Liver (tissue), 9 donors: Measurements from ENCODE around the gene MRC2. TPM values are rescaled to one million over a fixed set of nuclear protein-coding genes. Genes with fewer than 3 reads are reported as not detected.
"Not testable (repeated sequence)": the region's sequence is repeated elsewhere in the genome, so short reads cannot be mapped to it uniquely, and the experiment has no call there.

Experiments used
- DNase-seq: peaks from one replicate; pipeline ENCODE4 v3.0.0-alpha.2; 2017; ENCODE audit warnings: low spot score
- H3K27ac ChIP-seq, 2 donors: one replicate each; pipeline ENCODE4 v1.7.0; 2013; ENCODE audit warnings: inconsistent platforms in 2 of 2, low read length in 2 of 2, control low read depth in 1 of 2, low read depth in 1 of 2, mild to moderate bottlenecking in 1 of 2
- H3K27me3 ChIP-seq, 4 donors: one replicate each; pipeline versions ENCODE4 v1.6.1 to v1.7.0; 2013; ENCODE audit warnings: low read length in 3 of 4, inconsistent platforms in 1 of 4, mild to moderate bottlenecking in 1 of 4, moderate library complexity in 1 of 4; ENCODE audit not compliant: control insufficient read depth in 4 of 4, insufficient read depth in 4 of 4
- H3K36me3 ChIP-seq, 4 donors: one replicate each; pipeline versions ENCODE4 v1.6.1 to v1.7.0; 2013; ENCODE audit warnings: low read length in 3 of 4, mild to moderate bottlenecking in 3 of 4, low read depth in 1 of 4, moderate library complexity in 1 of 4; ENCODE audit not compliant: control insufficient read depth in 4 of 4, insufficient read depth in 3 of 4
- H3K4me1 ChIP-seq, 4 donors: one replicate each; pipeline versions ENCODE4 v1.6.1 to v1.7.0; 2013; ENCODE audit warnings: low read length in 3 of 4, mild to moderate bottlenecking in 3 of 4, moderate library complexity in 1 of 4; ENCODE audit not compliant: control insufficient read depth in 4 of 4, insufficient read depth in 4 of 4
- H3K4me3 ChIP-seq, 3 donors: one replicate each; pipeline versions ENCODE4 v1.6.1 to v1.7.0; 2013; ENCODE audit warnings: low read length in 3 of 3, control low read depth in 1 of 3, low read depth in 1 of 3, mild to moderate bottlenecking in 1 of 3
- H3K9ac ChIP-seq, 2 donors: one replicate each; pipeline ENCODE4 v1.7.0; 2013; ENCODE audit warnings: low read length in 2 of 2, mild to moderate bottlenecking in 2 of 2, moderate library complexity in 2 of 2, control low read depth in 1 of 2, low read depth in 1 of 2
- H3K9me3 ChIP-seq, 4 donors: one replicate each; pipeline versions ENCODE4 v1.6.1 to v1.7.0; 2013; ENCODE audit warnings: low read length in 3 of 4; ENCODE audit not compliant: control insufficient read depth in 4 of 4
- EGR1 ChIP-seq, 2 donors: IDR thresholded peaks; 2 replicates each; pipeline ENCODE4 v1.6.1; 2016 to 2018; ENCODE audit warnings: antibody characterized with exemption in 2 of 2, low read depth in 2 of 2
- FOXA1 ChIP-seq: IDR thresholded peaks from 2 replicates; pipeline ENCODE4 v1.6.1; 2016; ENCODE audit warnings: antibody characterized with exemption
- FOXA2 ChIP-seq: IDR thresholded peaks from 2 replicates; pipeline ENCODE4 v1.6.1; 2016; ENCODE audit warnings: antibody characterized with exemption
- GABPA ChIP-seq, 2 donors: IDR thresholded peaks in 1 of 2; conservative IDR thresholded peaks in 1 of 2; 2 replicates each; pipeline ENCODE4 v1.6.1; 2016; ENCODE audit warnings: antibody characterized with exemption in 2 of 2, mild to moderate bottlenecking in 1 of 2, moderate library complexity in 1 of 2
- HNF4A ChIP-seq, 2 donors: conservative IDR thresholded peaks; 2 replicates each; pipeline ENCODE4 v1.6.1; 2016; ENCODE audit warnings: antibody characterized with exemption in 2 of 2, mild to moderate bottlenecking in 2 of 2
- HNF4G ChIP-seq: IDR thresholded peaks from 2 replicates; pipeline ENCODE4 v1.6.1; 2016; ENCODE audit warnings: antibody characterized with exemption
- JUND ChIP-seq, 2 donors: IDR thresholded peaks; 2 replicates each; pipeline ENCODE4 v1.6.1; 2016; ENCODE audit warnings: antibody characterized with exemption in 2 of 2
- RAD21 ChIP-seq, 2 donors: IDR thresholded peaks; 2 replicates each; pipeline ENCODE4 v1.6.1; 2016; ENCODE audit warnings: antibody characterized with exemption in 2 of 2, mild to moderate bottlenecking in 2 of 2
- RXRA ChIP-seq, 2 donors: IDR thresholded peaks; 2 replicates each; pipeline ENCODE4 v1.6.1; 2017 to 2018; ENCODE audit warnings: antibody characterized with exemption in 2 of 2, mild to moderate bottlenecking in 1 of 2
- SP1 ChIP-seq: IDR thresholded peaks from 2 replicates; pipeline ENCODE4 v1.6.1; 2018; ENCODE audit warnings: antibody characterized with exemption, mild to moderate bottlenecking
- TAF1 ChIP-seq: conservative IDR thresholded peaks from 2 replicates; pipeline ENCODE4 v1.6.1; 2016; ENCODE audit warnings: antibody characterized with exemption, mild to moderate bottlenecking
- YY1 ChIP-seq: IDR thresholded peaks from 2 replicates; pipeline ENCODE4 v1.6.1; 2016; ENCODE audit warnings: antibody characterized with exemption, mild to moderate bottlenecking
- WGBS: extraction: QIAGEN DNeasy Blood & Tissue Kit; methylation state at CpG from one replicate; pipeline ENCODE4 v1.1.7; 2013; 5-methylcytosine and 5-hydroxymethylcytosine counted together
- polyA plus RNA-seq, 2 donors: library from polyadenylated mRNA; stranded (reverse) in 1 of 2; unstranded in 1 of 2; fragments of 200-250 nt in 1 of 2; fragments of >200 nt in 1 of 2; fragmentation: Nextera tagmentation in 1 of 2; extraction: Ambion mirVana in 1 of 2; gene quantifications; one replicate each; pipeline versions ENCODE4 v1.2.1 to v1.2.3, GENCODE V29; 2013 to 2015
- total RNA-seq, 2 donors: library from RNA; depleted of rRNA; stranded (reverse); fragments of >200 nt; gene quantifications; one replicate each; pipeline ENCODE4 v1.2.3, GENCODE V29; 2014
- TF ChIP-seq, protein P1 (sequence below): IDR thresholded peaks from 2 replicates; pipeline ENCODE4 v1.6.1; 2016; ENCODE audit warnings: antibody characterized with exemption, mild to moderate bottlenecking
- TF ChIP-seq, protein P2 (sequence below): fragments of 150-350 bp; IDR thresholded peaks from 2 replicates; pipeline ENCODE4 v1.5.1; 2017; ENCODE audit warnings: improper control_type of control experiment, low read depth, low read length; ENCODE audit not compliant: missing input control
- TF ChIP-seq, protein P3 (sequence below): IDR thresholded peaks from 2 replicates; pipeline ENCODE4 v1.6.1; 2016; ENCODE audit warnings: antibody characterized with exemption
- TF ChIP-seq, protein P4 (sequence below): IDR thresholded peaks from 2 replicates; pipeline ENCODE4 v1.6.1; 2016; ENCODE audit warnings: antibody characterized with exemption
- donor health status: healthy.
- donor health status: healthy.
- donor health status: healthy.
- donor health status: healthy.
- donor health status: healthy.

The MRC2 gene
- total and polyA plus RNA-seq, 4 donors, result 0.49 to 81.1 (median 2.8) TPM

DNA sequence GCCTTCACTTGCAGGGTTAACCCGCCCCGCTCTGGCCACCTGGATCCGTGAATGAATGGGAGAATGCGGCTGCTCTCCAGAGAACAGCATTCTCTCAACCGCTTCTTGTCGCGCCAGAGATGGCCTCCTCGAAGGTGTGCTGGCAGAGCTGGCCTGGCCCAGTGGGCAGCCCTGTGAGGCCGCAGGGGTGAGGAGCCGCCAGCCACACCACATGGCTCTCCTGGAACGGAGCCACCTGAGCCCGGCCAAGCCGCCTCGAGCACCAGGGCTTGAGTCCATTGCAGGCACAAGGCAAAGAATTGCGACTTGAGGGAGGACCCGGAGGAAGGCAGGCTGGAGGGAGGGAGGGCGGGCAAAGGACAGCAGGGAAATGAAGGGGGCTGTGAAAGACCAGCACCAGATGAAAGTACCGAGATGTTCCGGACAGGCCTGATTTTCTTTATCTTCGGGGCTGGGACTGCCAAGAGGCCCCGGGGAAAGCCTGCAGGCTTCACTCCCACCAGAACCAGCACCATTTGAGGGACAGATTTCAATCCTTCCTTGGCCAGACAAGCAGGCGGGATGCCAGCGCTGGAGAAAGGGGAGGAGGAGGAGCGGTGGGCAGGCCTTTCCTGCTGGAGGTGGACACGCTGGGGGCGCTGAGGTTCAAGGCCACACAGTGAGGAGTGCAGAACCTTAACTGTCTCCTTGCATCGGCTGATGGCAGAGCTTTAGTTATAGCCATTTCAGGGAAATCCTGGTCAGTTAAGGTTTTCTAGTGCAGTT lies 69.4 kb downstream of the MRC2 start:
- H3K9me3 ChIP-seq, result no peaks in the 10 kb centered on the region
- no peak overlapping the region for H3K4me3 ChIP-seq
- DNase-seq, result no peak
- 77% methylated on average over 27 of the region's 27 CpGs for WGBS
- peaks cover 0 to 6% (median 0%) of the 10 kb centered on the region in 4 donors for H3K27me3 ChIP-seq
- TF ChIP-seq RAD21 (IDR thresholded peaks at IDR 0.05), result no peak
- no peak for TF ChIP-seq FOXA2
- TF ChIP-seq, protein P1, sequence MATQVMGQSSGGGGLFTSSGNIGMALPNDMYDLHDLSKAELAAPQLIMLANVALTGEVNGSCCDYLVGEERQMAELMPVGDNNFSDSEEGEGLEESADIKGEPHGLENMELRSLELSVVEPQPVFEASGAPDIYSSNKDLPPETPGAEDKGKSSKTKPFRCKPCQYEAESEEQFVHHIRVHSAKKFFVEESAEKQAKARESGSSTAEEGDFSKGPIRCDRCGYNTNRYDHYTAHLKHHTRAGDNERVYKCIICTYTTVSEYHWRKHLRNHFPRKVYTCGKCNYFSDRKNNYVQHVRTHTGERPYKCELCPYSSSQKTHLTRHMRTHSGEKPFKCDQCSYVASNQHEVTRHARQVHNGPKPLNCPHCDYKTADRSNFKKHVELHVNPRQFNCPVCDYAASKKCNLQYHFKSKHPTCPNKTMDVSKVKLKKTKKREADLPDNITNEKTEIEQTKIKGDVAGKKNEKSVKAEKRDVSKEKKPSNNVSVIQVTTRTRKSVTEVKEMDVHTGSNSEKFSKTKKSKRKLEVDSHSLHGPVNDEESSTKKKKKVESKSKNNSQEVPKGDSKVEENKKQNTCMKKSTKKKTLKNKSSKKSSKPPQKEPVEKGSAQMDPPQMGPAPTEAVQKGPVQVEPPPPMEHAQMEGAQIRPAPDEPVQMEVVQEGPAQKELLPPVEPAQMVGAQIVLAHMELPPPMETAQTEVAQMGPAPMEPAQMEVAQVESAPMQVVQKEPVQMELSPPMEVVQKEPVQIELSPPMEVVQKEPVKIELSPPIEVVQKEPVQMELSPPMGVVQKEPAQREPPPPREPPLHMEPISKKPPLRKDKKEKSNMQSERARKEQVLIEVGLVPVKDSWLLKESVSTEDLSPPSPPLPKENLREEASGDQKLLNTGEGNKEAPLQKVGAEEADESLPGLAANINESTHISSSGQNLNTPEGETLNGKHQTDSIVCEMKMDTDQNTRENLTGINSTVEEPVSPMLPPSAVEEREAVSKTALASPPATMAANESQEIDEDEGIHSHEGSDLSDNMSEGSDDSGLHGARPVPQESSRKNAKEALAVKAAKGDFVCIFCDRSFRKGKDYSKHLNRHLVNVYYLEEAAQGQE, result no peak
- TF ChIP-seq YY1, result no peak
- TF ChIP-seq HNF4G, result no peak
- TF ChIP-seq, protein P2, sequence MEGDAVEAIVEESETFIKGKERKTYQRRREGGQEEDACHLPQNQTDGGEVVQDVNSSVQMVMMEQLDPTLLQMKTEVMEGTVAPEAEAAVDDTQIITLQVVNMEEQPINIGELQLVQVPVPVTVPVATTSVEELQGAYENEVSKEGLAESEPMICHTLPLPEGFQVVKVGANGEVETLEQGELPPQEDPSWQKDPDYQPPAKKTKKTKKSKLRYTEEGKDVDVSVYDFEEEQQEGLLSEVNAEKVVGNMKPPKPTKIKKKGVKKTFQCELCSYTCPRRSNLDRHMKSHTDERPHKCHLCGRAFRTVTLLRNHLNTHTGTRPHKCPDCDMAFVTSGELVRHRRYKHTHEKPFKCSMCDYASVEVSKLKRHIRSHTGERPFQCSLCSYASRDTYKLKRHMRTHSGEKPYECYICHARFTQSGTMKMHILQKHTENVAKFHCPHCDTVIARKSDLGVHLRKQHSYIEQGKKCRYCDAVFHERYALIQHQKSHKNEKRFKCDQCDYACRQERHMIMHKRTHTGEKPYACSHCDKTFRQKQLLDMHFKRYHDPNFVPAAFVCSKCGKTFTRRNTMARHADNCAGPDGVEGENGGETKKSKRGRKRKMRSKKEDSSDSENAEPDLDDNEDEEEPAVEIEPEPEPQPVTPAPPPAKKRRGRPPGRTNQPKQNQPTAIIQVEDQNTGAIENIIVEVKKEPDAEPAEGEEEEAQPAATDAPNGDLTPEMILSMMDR, result no peak
- TF ChIP-seq HNF4A (conservative IDR thresholded peaks at IDR 0.05), result no peak
- TF ChIP-seq RXRA (IDR thresholded peaks at IDR 0.05), result no peak
- TF ChIP-seq, protein P3, sequence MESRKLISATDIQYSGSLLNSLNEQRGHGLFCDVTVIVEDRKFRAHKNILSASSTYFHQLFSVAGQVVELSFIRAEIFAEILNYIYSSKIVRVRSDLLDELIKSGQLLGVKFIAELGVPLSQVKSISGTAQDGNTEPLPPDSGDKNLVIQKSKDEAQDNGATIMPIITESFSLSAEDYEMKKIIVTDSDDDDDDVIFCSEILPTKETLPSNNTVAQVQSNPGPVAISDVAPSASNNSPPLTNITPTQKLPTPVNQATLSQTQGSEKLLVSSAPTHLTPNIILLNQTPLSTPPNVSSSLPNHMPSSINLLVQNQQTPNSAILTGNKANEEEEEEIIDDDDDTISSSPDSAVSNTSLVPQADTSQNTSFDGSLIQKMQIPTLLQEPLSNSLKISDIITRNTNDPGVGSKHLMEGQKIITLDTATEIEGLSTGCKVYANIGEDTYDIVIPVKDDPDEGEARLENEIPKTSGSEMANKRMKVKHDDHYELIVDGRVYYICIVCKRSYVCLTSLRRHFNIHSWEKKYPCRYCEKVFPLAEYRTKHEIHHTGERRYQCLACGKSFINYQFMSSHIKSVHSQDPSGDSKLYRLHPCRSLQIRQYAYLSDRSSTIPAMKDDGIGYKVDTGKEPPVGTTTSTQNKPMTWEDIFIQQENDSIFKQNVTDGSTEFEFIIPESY, result no peak
- no peak for TF ChIP-seq GABPA (IDR thresholded peaks at IDR 0.05 in 1 of 2, conservative IDR thresholded peaks at IDR 0.05 in 1 of 2)
- TF ChIP-seq EGR1 (IDR thresholded peaks at IDR 0.05; ENCODE audit: low read depth in 2 of 2), result no peak
- TF ChIP-seq TAF1, result no peak
- TF ChIP-seq, protein P4, sequence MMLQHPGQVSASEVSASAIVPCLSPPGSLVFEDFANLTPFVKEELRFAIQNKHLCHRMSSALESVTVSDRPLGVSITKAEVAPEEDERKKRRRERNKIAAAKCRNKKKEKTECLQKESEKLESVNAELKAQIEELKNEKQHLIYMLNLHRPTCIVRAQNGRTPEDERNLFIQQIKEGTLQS, result no peak
- no peak for TF ChIP-seq SP1
- no peak for TF ChIP-seq FOXA1
- TF ChIP-seq JUND (IDR thresholded peaks at IDR 0.05), result no peak
- H3K4me1 ChIP-seq, result peaks cover 0 to 1% (median 0%) of the 10 kb centered on the region in 4 donors
- H3K36me3 ChIP-seq, result no peaks in the 10 kb centered on the region
- H3K27ac ChIP-seq, result no peak overlapping the region
- no peak overlapping the region for H3K9ac ChIP-seq

DNA sequence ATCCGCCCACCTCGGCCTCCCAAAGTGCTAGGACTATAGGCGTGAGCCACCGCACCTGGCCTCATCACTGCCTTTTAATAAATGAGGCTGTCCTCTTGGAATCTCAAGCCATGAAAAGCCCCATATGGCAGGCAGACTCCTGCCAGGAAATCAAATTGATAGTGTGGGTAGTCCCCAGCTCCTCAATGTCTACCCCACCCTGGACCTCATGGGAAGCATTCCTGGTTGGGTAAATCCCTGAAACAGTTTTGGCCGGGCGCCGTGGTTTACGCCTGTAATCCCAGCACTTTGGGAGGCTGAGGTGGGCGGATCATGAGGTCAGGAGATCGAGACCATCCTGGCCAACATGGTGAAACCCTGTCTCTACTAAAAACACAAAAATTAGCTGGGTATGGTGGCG lies 71.0 kb downstream of the MRC2 start:
- not testable (repeated sequence) for H3K4me1 ChIP-seq, H3K36me3 ChIP-seq, DNase-seq, H3K27ac ChIP-seq, H3K9ac ChIP-seq, H3K4me3 ChIP-seq, H3K9me3 ChIP-seq
- 80% methylated on average over 11 of the region's 11 CpGs for WGBS
- peaks cover 0 to 11% (median under 1%) of the 10 kb centered on the region in 4 donors for H3K27me3 ChIP-seq
